Right kidney (tissue), 9 donors: ENCODE measurements around the gene MED31.
"Not testable (repeated sequence)": the region's sequence is repeated elsewhere in the genome, so short reads cannot be mapped to it uniquely, and the experiment has no call there.

Source experiments
- DNase-seq: peaks from one replicate; pipeline ENCODE4 v3.0.0-alpha.2; 2016
- long read RNA-seq, 8 donors: transcript quantifications; one replicate each; lab custom pipeline, GENCODE V29; 2026

The MED31 gene
- long read RNA-seq, donor 1, transcript MED31-204 (2 exons, 620 nt) = minor isoform, 7 of 72 reads
- long read RNA-seq, donor 1, transcript MED31-201 (4 exons, 1,654 nt) = major isoform, 50 of 72 reads
- long read RNA-seq, donor 1, partial matches to known transcripts = 11 of 72 reads
- long read RNA-seq, donor 1, other reads (novel, unspliced or antisense) = 0 of 72 reads
- long read RNA-seq, donor 2, transcript MED31-204 (2 exons, 620 nt) = minor isoform, 9 of 37 reads
- long read RNA-seq, donor 2, transcript MED31-203 (3 exons, 593 nt) = minor isoform, 5 of 37 reads
- long read RNA-seq, donor 2, transcript MED31-201 (4 exons, 1,654 nt) = major isoform, 16 of 37 reads
- long read RNA-seq, donor 2, partial matches to known transcripts = 7 of 37 reads
- long read RNA-seq, donor 2, other reads (novel, unspliced or antisense) = 0 of 37 reads
- long read RNA-seq, donor 3, transcript MED31-201 (4 exons, 1,654 nt) = major isoform, 10 of 14 reads
- long read RNA-seq, donor 3, partial matches to known transcripts = 0 of 14 reads
- long read RNA-seq, donor 3, other reads (novel, unspliced or antisense) = 0 of 14 reads
- long read RNA-seq, donor 4, transcript MED31-201 (4 exons, 1,654 nt) = major isoform, 16 of 26 reads
- long read RNA-seq, donor 4, transcript MED31-204 (2 exons, 620 nt) = minor isoform, 9 of 26 reads
- long read RNA-seq, donor 4, partial matches to known transcripts = 0 of 26 reads
- long read RNA-seq, donor 4, other reads (novel, unspliced or antisense) = 0 of 26 reads
- long read RNA-seq, donor 5, transcript MED31-201 (4 exons, 1,654 nt) = major isoform, 23 of 38 reads
- long read RNA-seq, donor 5, transcript MED31-204 (2 exons, 620 nt) = minor isoform, 11 of 38 reads
- long read RNA-seq, donor 5, partial matches to known transcripts = 0 of 38 reads
- long read RNA-seq, donor 5, other reads (novel, unspliced or antisense) = 0 of 38 reads
- long read RNA-seq, donor 6, transcript MED31-201 (4 exons, 1,654 nt) = major isoform, 21 of 34 reads
- long read RNA-seq, donor 6, partial matches to known transcripts = 5 of 34 reads
- long read RNA-seq, donor 6, other reads (novel, unspliced or antisense) = 0 of 34 reads
- long read RNA-seq, donor 7 = 0 reads
- long read RNA-seq, donor 8, transcript MED31-201 (4 exons, 1,654 nt) = major isoform, 28 of 40 reads
- long read RNA-seq, donor 8, transcript MED31-204 (2 exons, 620 nt) = minor isoform, 11 of 40 reads
- long read RNA-seq, donor 8, partial matches to known transcripts = 0 of 40 reads
- long read RNA-seq, donor 8, other reads (novel, unspliced or antisense) = 0 of 40 reads

DNA sequence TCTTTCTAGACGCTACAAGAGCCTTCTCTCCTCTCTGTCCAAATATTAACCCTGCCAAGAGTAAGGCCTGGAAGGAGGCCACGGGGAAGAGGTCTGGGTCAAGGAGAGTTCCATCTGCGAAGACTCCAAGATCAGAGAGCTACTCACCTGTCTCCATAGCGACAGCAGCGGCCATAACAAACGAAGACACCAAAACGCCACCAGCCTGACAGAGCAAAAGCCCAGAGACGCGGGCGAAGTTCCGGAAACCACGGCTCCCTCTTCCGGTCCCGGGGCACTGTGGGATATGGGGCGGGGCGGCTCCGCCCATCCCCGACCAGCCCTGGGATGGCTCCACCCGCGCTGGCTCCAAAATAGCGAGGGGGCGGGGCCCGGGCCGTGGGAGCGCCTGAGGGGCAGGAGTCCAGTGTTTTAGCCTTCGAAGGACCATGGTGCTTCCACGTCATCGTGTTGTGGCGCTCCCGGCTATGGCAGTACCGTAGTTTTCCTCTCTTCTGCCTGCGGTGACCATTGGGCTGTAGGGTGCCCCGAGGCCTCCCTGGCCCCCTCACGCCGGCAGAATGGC, at the start of gene MED31, which contains the start of gene C17orf100:
Gene MED31, minus strand, starts transcription at position 252 of the 565 bp plus-strand sequence. Its CDS starts 77 bp downstream, at position 175.
Gene C17orf100, plus strand, starts transcription at position 409 of the 565 bp plus-strand sequence. Its CDS starts 152 bp downstream, at position 561.
- peak; percentile 89 for DNase-seq

DNA sequence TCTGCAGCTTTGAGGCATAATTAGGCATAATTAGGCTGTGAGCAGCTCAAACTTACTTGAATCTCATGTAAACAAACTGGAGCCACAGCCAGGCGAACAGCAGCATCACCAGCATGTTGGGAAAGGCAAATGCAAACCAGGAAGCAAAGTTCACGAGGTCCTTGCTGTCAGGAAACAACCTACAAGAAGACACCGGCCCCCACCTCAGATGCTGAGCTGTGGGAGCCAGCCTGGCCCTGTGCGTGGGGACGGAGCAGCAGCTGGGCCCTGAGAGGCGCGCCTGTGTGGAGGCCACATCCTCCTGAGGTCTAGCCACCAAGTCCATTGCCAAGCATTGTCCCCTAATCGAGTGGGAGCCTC, 49.5 kb upstream of the MED31 start:
- DNase-seq = no peak

DNA sequence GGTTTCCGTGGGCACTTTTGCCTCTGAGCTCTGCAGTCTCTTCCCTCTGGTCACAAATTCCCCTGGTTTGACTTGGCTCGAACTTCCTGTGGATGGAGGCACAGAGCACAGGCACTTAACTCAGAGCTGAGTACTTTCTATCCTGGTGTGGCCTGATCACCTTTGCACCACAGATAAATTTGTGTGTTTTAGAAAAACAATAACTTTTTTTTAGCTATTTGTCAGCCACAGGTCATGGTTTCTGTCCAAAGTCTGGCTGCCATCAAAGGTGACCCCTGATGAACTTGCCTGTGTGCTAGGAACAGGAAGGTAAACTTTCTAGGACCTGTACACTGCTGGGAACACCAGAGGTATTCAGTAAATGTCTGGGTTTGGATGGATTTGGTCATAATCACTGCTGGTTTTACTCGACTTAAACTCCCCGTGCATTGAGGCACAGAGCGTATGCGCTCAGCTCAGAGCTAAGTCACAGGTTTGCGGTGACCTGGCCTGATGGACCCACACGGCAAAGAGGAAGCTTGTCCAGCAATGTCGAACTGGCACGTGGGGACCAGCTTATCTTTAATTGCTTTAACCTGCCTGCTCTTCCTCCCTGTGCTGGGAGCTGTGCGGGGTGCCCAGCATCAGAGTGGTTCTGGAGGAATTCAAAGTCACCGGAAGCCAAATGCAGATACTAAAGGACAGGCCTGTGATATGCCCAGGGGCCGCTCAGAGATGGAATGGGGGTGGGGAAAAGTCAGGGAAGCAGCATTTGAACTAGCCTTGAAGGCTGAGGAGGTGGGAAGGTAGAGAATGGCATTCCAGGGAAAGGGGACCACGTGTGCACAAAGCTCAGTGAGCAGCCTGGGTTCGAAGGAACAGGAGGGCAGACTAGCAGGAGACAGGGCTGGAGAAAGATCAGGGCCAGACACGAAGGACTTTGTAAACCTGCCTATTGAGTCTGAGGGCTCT, 48.9 kb upstream of the MED31 start:
- DNase-seq = no peak

DNA sequence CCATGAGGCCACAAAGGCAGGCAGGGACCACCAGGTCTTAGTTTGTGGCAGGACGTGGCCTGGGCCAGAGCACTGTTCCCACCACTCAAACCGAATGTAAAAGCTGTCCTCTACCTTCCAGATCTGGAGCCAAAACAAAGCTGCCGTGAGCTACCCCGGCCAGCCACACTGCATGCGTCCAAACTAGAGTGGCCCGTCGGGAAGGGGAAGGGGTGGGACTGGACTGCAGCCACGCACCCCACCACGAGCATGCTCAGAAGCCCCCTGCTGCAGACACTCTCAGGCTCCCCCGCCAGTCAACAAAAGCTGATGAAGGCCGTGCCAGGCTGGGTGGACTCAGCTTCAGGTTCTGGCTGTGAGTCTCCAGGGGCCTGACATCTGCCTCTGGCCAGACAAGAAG, 46.6 kb upstream of the MED31 start:
- DNase-seq = no peak

DNA sequence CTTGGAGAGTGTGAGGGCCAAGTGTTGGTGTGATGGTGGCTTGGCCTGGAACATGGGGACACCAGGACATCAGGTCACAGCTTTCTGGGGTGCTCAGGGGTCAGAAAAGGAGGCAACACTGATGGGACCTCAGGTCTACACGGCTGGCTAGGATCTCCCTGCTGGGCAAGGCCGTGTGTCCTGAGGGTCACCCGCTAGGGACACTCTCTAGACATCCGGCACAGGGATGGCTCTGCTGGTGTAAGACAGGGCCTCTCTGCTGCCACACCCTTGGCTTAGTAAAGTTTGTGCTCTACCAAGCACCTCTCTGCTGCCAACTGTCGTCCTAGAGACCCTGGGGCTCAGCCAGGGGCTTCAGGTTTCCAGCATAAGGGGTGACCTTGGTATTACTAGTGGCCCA, 45.5 kb upstream of the MED31 start:
- no peak for DNase-seq

DNA sequence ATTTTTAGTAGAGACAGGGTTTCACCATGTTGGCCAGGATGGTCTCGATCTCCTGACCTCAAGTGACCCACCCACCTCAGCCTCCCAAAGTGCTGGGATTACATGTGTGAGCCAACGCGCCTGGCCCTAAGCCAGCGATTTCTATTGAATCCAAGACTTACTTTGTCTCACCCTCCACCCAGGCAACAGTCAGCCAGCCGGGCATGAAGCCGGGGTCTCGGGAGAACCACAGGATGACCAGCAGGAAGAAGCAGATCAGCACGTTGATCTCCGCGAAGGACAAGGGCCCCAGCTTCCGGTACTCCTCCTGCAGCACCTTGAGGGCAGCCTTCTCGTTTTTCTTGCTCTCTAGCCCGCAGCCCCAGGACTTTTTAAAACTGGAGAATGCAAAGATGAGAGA, 44.2 kb upstream of the MED31 start:
- DNase-seq = no peak

DNA sequence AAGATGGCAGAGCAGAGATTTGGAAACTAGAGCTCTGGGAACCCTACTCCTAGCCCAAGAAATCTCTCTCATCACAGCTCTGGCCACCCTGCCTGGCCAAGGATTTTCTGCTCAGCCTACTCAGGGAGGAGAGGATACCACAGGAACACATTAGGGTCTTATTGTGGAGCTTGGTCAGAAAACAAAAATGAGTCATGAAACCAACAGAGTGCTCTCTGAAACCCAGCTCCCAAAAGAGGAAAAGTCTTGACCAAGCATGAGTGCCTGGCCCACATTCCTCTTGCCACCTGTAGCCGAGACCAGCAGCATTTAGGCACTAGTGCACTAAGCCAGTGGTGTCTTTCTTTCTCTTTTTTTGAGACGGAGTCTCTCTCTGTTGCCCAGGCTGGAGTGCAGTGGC, 43.6 kb upstream of the MED31 start:
- DNase-seq = no peak

DNA sequence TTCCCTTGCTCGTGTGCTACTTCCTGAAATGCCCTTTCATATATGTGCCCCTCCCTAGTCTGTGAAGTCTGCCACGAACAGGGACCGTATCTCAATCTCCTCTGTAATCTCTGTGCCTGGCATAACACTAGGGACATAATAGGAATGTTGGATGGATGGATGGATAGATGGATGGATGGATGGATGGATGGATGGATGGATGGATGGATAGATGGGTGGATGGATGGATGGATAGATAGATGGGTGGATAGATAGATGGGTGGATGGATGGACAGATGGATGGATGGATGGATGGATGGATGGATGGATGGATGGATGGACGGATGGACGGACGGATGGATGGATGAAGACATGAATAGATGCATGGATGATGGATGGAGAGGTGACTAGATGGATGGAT, 40.6 kb upstream of the MED31 start:
- not testable (repeated sequence) for DNase-seq

DNA sequence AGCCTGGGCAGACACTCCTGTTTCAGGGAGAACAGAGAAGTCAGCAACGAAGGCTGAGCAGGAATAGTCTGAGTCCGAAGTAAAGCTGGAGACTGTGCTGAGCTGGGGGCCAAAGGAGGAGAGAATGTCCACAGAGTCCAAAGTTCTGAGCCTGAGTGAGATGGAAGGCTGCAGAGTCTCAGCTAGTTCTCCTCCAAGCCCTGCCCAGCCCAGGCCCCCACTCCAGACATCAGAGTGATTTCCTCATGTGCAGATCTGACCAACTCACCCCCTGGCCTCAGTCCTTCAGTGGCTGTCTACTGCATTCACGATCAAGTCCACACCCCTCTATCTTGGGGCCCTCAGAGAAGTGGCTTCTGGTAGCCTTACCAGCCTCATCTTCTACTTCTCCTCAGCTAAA, 40.1 kb upstream of the MED31 start:
- DNase-seq = no peak

DNA sequence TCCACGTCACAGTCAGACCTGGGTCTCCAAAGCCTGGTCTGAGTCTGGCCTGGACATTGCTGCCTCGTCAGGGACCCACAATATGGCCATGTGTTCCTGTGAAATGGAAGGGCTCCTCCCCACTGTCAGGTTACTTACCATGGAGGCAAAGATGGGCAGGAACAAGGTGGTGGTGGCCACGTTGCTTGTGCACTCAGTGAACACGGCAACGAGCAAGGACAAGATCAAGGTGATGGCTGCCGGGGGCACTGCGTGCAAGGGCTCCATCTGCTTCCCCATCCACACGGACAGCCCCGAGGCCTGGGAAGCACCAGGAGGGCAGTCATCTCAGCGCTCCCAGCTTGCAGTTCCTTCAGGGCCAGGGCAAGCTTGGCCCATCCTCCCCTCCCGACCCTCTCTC, 39.2 kb upstream of the MED31 start:
- no peak for DNase-seq

DNA sequence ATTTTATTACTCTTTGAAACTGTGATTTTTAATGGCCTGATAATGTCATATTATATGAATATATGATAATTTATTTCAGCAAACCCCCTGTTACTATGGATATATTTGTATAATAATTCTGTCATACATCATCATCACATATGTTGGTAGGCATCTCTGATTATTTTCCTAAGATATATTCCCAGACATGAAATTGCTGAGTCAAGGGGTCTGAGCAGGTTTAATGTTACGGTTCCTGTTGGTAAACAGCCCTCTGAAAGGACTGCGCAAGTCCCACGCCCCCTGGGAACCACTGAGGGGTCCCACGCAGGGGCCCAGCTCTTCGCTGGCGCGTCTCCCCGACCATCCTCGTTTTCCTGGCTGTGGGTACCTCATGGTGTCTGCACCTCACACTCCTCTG, 37.5 kb upstream of the MED31 start:
- no peak for DNase-seq

DNA sequence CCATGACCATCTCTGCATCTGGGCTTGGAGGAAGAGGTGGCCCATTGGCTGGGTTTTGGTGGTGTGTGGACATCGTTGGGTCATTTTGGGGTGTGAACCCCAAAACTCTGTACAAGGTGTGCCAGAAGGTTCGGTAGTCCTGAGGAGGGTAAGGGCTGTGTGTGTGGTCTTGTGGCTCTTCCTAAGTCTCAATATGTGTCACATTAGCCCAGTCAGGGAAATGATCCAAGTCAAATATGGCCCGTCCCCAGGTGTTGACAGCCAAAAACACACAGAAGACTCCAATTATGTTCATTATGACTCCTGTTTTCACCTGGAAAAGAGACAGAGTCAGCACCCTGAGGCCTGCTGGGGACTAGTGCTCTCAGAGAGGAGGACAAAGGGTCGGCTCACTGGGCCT, 34.6 kb upstream of the MED31 start:
- DNase-seq = no peak

DNA sequence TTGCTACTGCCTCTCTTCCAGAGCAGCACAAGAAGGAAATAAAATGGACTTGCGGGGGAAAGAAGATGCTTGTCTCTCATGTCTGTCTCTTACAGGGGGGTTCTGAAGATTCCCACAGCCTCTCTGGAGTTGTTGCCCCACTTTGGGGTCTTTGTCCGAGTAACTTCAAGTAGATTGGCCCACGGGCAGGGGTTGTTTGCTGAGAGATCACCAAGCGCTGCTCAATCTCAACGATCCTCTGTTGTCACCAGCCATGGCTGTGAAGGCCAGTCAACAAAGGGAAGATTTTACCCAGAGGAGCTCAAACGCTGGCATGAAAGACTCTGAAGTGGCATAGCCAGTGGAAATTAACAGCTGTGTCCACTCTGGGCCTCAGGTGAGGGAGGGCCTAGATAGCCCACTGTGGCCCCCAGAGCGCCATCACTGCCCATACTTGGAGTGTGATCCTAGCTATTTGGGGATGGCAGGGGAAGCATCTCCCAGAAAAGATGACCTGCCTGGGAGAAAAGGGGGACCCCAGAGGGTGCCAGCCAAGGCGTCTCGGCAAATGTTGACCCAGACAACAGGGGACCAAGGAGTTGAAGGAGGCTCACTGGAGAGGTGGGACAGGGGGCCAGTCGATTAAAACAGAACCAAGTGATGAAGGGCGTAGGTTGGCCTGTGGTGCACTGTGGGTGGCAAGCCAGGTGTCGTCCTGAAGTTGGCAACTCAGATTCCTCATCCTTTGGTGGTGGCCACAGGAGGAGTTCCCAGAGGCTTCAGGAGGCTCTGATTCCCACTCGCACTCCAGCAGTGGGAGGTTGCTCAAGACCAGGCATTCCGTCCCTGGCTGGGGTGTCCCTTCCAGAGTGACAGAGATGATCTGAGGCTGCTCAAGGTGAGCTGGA, 33.7 kb upstream of the MED31 start:
- no peak for DNase-seq

DNA sequence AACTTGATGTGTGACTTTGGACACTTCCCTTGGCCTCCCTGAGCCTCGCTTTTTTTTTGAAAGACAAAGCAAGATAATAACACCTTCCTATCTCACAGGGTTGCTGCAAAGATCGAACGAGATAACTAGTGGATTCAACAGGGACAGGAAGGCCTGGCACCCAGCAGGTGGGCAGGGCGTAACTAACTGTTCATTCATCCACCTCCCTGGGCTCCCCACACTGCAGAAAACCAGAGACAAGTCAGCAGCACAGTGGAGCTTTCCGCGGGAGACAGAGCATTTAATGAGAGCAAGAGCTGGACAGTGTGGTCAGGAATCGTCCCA, 33.0 kb upstream of the MED31 start:
- no peak for DNase-seq

DNA sequence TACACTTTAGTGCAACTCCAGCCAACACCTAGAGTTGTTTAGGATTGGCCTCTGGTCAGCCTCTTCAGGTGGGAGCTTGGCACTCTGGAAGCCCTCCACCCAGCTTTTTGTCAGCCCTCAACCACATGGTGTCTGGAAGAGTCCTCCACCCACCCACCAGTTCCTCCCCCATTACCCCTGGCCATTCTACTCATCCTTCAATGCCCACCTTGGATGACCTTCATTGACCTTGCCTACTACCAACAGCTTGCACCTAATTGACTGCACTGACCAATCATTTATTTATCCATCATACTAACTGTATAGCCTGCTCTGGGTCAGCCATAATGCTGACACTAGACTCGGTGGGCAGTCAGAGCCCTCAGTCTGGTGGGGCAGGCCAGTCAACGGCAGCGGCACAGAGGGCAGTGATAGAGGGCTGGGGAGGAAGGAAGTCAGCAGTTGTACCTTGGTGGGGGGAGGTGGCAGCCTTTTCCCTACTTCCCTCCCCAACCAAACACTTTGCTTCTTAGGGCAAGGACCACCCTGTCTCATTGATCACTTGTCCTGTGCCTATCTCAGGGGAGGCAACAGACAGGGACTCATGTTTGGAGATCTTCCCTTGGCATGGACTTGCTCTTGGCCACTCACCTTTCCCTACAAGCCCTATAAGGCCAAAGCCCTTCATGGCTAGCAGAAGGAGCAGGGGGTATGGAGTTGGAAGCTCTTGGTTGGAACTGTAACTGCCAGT, 32.5 kb upstream of the MED31 start:
- no peak for DNase-seq

DNA sequence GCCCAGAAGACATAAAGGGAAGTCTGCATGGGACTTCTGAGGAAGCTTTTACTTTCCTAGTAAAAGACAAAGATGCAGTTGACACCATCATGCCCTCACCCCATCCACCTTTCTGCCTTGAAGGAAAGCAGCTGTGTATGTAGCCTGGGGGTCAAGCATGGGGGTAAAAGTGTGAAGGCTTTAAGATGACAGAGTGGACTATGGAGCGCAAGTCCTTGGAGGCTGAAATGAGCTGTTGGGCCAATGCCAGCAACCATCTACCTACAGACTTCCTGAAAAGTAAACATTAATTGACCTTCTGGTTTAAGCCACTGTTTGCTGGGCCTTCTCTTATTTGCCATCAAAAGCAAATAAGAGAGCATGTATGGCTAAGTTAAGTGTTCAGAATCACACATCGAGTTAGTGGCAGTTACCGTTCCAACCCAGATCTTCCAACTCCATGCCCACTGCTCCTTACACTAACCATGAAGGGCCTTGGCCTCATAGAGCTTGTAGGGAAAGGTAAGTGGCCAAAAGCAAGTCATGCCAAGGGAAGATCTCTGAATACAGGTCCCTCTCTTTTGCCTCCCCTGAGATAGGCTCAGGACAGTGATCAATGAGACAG, 31.8 kb upstream of the MED31 start:
- no peak for DNase-seq

DNA sequence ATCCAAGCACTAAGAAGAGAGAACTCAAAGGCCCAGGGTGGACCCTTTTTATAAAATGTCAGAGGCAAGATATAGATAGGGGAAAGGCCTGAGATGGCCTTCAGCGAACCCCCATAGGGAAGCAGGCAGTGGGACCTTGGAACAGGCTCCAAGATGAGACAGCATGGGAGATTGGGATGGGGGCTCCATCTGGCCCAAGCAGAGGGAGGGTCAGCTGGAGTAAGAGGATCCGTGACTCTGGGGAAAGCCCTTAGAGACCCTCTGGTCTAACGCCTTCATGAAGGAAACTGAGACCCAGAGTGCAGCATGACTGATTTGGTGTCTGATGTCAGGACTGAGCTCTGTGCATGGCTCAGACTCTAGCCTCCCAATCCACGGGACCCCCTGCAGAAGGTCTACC, 30.9 kb upstream of the MED31 start:
- DNase-seq = no peak

DNA sequence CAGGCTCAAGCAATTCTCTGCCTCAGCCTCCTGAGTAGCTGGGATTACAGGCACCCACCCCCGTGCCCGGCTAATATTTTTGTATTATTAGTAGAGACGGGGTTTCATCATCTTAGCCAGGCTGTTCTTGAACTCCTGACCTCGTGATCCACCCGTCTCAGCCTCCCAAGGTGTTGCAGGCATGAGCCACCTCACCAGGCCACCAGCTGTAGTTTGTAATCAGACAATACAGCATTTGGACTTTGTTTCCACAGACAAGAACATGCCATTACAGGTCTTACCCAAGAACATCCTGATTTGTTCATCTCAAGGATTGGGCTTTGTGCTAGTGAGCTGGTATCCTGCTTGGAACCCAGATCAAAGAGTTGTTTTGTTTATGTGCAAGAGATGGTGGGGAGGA, 30.3 kb upstream of the MED31 start:
- DNase-seq = no peak

DNA sequence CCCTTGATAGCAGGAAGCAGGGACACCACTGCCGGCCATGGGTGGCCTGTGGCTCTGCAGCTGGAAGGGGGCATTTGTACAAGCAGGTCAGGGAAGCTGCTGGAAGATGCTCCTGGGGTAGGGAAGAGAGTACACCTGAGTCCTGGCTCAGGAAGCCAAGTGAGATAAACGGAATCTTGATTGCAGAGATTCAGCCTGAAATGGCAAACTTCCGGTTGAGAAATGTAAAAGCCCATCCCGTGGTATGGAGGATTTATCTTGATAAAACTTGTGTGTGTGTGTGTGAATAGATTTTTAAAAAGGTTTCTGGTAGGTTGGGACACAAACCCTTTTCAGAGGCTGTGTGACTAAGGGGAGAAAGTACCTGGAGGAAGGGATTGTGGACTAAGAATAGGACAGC, 29.8 kb upstream of the MED31 start:
- no peak for DNase-seq
